CD4-positive, alpha-beta T cell treated with Interleukin-15 for 1 hour (primary cell): ENCODE data around the gene PHF21B.
"Not testable (repeated sequence)": the region's sequence is repeated elsewhere in the genome, so short reads cannot be mapped to it uniquely, and the experiment has no call there.

Experiments
- DNase-seq: peaks from one replicate; pipeline ENCODE4 v3.0.0-alpha.2; 2020

Gene PHF21B

DNA sequence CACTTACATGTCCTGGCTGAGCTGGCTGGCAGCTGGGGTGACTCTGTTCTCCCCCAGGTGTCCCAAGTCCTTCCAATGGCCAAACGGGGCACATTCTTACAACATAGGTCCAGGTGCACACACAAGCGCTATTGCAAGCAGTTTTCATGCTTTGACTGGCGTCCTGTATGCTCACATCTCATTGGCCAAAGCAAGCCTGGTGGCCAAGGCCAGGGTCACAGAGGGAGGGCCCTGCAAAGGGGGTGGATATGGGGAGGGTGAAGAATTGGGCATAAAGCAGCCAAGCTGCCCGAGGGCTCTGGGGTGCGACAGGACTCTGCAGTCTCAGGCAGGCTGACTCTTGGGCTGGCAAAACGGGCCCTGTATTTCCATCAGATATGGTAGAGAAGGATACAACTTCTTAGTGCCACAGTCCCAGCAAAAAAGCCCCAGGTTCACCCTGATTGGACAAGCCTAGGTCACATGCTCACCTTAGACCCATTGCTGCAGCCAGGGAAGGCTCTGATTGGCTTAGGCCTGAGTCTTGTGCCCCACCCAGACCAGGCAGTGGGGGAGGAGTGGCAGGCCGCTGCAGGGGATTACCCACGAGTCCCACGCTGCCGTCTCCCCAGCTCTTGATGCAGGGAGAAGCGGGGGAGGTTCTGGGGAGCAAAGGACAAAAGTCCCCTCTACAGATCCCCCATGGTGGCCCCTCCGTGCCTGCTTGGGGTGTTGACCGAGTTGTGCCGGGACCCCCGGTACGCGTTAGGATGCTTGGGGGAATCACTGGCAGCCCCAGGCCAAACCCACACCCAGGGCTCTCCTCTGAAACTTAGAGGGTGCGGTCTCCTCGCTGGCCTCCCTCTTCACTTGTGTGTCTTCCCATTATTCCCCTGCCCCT, 146.6 kb downstream of the PHF21B start:
- no peak for DNase-seq

DNA sequence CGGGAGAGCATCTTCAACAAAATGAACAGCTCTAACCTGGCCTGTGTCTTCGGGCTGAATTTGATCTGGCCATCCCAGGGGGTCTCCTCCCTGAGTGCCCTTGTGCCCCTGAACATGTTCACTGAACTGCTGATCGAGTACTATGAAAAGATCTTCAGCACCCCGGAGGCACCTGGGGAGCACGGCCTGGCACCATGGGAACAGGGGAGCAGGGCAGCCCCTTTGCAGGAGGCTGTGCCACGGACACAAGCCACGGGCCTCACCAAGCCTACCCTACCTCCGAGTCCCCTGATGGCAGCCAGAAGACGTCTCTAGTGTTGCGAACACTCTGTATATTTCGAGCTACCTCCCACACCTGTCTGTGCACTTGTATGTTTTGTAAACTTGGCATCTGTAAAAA, 147.5 kb downstream of the PHF21B start:
- no peak for DNase-seq

DNA sequence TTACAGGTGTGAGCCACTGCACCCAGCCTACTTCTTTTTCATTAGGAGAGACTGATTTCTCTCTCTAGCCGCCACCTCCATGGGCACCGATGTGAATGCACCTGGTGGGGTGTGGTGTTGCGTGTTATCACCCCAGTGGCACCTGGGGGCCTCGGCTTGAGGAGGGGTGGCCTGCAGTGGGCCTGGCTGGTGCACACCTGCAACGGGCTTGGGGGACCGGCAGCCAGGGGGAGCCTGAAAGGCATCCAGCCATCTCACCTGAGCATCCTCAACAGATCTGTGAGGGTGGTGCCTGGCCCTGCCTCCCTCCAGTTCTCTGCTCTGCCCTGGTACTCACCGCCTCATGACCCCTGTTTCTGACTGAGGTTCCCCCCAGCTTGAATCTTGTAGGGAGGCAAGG, 148.6 kb downstream of the PHF21B start:
- no peak for DNase-seq

DNA sequence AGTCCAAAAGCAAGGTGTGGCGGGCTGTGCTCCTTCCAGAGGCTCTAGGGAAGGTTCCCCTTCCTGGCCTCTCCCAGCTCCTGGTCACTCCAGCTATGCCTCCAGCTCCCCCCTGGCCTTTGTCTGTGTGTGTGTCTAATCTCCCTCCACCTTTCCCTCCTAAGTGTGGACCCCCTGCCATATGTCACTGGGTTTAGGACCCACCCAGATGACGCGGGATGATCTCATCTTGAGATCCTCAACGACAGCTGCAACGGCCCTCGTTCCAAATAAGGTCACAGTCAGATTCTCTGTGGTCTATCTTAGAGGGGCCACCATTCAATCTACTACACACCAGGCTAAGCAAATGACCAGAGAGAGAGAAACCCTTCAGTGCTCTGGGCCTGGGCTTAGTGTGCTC, 149.5 kb downstream of the PHF21B start:
- DNase-seq: no peak

DNA sequence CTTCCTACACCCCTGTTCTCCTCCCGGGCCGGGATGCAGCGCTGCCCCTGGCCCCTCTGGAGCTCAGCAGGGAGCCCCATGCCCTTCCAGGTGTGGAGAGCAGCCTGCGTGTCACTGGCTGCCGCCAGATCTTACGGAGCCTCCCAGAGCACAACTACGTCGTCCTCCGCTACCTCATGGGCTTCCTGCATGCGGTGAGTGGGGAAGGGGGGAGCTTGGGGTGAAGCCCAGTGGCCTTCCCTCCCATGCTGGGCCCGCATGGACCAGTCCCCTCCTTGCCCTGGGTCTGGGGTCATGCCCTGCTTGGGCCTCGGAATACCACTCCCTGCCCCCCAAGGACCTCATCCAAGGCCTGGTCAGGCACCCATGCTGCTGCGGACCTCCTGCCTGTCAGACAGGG, 150.2 kb downstream of the PHF21B start:
- no peak for DNase-seq

DNA sequence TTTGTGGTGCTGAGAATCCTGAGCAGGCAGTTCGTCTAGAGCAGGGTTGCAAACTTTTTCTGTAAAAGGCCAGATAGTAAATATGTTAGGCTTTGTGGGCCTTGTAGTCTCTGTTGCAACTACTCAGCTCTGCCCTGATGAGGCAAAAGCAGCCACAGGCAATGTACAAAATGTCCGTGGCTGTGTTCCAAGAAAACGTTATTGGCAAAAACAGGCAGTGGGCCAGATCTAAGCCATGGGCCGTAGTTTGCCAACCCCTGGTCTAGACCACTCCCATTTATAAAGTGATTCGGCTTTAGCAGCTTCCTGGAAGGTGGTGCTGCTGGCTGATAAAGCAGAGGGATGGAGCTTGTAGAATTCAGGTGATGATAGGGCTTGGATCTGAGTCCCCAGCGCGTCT, 151.0 kb downstream of the PHF21B start:
- not testable (repeated sequence) for DNase-seq

DNA sequence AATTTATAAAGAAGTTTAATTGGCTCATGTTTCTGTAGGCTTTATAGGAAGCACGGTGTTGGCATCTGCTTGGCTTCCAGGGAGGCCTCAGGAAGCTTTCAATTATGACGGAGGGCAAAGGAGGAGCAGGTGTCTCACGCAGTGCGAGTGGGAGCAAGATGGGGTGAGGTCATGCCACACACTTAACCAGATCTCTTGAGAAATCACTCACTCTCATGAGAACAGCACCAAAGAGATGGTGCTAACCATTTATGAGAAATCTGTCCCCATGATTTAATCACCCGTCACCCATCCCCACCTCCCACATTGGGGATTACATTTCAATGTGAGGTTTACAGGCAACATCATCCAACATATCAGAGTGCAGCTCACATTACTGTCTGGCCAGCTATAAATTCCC, 153.9 kb downstream of the PHF21B start:
- no peak for DNase-seq

DNA sequence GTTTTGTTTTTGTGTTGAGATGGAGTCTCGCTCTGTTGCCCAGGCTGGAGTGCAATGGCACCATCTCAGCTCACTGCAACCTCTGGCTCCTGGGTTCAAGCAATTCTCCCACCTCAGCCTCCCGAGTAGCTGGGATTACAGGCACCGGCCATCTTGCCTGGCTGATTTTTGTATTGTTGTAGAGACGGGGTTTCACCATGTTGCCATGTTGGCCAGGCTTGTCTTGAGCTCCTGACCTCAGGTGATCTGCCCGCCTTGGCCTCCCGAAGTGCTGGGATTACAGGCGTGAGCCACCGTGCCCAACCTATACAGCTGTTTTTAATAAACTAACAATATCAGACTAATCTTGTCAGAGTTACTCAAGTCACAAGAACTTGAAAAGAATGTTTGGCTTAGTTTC, 155.2 kb downstream of the PHF21B start:
- not testable (repeated sequence) for DNase-seq

DNA sequence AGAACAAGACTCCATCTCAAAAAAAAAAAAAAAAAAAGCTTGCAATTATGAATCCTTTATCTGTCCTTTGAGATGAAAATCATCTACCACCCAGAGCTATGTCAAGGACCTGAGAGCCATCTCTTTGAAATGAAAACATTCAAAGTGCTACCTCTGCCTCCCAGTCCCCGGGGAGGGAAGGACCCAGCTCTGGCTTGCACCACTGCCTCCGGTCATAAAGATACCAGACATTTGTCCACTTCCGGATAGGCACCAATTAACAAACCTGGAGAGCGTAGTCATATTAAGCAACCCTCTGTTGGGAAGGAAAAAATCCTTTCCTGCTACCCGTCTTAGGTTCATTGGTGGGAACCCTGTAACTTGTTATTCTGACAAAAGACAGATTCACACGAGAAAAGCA, 158.9 kb downstream of the PHF21B start:
- no peak for DNase-seq

DNA sequence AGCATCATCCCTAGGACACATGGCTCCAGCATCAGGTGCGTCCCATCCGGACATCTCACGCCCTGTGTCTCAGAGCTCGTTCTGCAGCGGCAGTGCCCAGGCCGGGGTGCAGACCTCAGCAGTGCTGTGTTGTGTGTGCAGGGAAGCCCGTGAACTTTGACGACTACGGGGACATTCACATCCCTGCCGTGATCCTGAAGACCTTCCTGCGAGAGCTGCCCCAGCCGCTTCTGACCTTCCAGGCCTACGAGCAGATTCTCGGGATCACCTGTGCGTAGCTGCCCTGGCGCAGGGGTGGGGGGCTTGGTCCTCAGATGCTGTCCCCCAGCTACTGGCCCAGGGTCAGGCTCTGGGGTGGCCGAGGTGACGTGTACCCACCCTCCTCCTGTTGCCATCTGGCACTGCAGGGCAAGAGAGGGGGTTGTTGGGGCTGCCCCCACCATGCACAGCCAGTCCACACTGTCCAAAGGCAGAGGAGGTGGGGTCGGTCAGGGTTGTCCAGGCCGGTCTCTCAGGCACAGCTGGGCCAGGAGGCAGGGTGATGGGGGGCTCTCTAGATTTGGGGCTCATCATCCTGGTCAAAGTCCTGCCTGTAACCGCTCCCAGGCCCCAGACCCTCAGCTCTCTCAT, 160.9 kb downstream of the PHF21B start:
- no peak for DNase-seq

DNA sequence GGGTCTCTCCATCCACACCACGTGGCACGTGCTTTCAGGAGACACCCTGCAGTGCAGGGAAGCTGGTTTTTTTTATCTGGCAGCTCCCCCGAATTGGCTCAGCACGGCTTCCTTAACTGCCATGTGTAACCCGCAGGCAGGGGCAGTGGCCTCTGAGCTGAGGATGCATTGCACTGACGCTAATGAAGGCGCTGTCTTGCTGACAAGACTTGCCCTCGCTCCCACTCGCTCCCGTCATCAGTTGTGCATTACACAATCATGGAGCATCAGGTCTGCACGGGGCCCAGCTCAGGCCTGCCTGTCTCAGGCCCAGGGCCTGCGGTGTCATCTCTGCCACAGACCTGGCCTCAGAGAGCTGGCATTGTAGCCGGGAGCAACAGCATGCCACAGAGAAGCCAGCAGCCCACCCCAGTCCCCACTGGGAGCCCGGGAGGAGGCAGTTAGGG, 161.5 kb downstream of the PHF21B start:
- no peak for DNase-seq

DNA sequence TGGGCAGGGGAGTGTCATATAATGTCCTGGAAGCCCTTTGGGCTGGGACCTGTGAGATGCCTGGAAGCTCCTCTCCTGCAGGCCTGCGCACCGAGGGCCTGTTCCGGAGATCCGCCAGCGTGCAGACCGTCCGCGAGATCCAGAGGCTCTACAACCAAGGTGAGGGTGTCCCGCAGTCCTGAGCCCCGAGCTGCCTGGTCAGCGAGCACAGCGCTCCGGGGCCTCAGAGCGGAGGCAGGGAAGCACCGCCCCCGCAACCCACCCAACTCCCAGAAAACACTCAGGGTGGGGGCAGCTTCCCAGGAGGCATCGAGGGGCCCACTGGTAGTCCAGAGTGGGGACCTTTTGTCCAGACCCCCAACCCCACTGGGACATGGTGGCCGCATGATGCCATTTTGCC, 161.9 kb downstream of the PHF21B start:
- no peak for DNase-seq

DNA sequence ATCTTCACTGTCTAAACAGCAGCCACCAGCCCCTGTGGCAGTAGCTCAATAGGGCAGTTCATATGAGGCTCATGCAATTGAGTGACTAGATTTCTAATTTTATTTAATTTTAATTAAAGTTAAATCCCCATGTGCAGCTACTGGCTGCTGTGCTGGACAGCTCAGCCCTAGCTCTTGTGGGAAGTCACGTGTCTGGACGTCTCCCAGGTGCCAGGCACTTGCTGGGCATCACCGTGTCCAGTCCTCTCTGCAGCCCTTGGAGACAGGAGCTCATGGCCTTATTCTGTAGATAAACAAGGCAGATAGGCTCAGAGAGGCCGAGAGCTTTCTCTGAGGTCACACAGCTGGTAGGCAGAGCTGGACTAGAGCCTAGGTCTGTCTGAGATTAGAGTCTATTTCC, 162.4 kb downstream of the PHF21B start:
- no peak for DNase-seq

DNA sequence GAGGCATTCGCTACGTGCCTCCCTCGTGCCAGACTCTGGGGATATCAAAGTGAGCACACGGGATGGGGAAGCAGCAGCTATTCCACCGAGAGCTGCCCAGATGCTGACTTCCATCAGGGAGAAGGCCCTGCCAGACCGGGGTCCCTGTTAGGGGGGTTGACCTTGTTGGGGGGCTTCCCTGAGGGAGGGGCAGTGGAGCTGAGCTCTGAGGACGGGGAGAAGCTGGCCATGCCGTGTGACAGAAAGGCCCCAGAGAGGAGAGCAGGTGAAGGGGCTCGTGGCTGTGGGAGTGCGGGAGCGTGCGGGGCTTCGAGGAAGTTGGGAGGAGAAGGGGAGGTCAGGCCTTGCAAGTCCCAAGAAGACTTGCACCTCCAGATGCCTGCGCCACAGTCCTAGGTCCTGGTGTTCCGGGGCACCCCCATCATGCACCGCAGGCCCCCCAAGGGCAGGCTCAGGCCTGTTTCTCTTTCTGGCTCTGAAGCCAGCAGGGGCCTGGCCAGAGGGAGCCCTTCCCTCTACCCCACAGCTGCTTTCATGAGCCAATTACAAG, 163.0 kb downstream of the PHF21B start:
- DNase-seq: no peak

DNA sequence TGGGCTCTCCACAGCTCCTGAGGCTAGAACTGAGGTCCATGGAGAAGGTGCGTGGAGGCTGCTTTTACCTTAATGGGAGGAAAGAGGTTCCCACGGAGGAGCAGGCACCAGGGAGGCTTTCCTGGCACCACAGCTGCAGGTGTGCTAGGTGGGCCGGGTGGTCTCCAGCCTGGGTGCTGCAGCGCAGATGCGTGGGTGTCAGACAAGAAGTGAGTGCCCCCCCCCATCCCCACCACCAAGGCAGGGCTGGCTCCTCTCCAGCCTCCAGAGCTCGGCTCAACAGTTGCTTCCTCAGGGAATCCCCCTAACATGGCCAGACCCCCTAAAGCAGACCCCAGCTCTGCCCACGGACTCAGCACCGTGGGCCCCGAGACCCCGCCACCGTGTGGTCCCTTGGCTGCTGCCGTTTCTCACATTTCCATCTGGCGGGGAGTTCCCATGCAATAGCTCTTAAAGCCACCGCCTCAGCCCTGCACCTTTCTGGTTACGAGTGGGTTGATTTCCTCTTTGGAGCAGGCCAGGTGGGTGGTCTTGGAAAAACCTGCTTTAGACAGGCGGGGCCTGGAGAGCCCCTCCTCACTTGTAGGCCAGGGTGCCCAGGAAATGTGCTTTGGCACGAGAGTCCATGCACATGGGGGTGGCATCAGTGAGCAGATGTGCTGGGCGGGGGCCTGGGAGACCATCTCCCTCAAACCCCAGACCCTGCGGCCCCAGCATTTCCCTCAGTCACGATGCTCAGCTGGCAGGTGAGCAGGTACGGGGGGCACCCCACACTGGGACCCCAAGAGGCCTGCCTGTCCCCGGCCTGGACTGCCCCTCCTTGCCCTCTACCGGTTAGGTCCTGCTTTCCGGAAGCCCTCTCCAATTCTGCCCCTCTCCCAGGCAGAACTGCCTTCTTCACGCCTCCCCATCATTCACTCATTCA, 163.7 kb downstream of the PHF21B start:
- DNase-seq: no peak

DNA sequence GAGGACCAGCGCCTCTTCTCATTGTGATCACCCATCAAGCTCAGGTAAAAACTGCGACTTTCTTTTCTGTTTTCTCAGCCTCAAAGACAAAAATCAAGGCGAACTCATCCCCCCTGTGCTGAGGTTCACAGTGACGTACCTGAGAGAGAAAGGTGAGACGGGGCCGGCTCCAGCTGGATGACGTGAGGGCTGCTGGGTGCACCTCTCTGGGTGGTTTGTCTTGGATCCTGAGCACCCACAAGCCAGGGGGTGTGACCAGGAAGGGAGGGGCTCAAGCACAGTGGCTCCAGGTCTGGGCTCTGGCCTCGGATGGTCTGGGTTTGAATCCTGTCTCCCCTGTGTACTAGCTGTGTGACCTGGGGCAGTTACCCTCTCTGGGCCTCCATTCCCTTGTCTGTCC, 164.6 kb downstream of the PHF21B start:
- no peak for DNase-seq

DNA sequence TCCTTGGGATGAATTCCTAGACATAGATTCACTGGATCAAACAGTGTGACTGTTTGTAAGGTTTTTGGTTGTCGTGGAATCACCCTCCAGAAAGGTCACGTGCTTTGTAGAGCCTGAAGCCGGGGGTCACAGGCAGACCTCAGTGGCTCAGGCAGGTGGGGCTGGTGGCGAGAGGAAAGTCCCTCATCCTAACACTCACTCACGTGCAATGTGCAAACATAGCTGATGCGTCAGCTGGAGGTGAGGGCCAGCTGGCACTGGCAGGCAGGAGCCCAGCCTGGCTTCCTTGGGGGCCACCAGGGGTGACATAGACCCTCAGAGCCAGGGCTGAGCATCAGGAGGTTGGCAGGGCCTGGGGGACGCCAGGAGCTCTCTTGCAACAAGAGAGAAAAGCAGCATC, 167.4 kb downstream of the PHF21B start:
- DNase-seq: no peak

DNA sequence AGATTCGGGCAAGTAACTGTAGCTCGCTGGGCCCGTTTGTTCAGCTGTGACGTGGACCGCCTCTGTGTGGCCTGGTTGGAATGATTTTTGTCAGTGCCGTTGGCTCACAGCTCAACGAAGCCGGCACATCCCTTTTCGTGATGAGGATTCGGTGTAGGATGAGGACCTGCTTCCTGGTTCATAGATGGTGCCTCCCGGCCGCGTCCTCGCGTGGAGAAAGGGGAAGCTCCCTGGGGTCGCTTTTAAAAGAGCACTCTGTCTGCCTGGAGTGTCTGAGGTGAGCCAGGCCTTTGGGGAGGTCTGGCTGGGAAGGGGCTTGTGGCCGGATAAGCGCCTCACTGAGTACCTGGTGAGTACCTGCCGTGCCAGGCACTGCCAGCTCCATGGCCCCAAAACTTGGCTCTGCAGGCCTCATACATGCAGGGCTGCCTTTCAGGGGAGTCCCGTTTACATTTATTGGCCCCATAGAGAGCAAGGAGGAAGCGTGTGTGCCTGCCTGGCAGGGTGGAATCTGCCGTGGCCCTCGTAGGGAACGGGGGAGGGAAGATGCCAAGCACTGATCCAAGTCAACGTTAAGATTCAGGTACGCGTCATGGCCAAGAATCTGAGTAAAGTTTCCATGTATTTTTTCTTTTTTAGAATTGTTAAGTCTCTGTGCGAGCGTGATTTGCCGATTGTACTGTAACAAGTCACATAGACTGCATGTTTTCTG, 169.0 kb downstream of the PHF21B start:
- DNase-seq: no peak

DNA sequence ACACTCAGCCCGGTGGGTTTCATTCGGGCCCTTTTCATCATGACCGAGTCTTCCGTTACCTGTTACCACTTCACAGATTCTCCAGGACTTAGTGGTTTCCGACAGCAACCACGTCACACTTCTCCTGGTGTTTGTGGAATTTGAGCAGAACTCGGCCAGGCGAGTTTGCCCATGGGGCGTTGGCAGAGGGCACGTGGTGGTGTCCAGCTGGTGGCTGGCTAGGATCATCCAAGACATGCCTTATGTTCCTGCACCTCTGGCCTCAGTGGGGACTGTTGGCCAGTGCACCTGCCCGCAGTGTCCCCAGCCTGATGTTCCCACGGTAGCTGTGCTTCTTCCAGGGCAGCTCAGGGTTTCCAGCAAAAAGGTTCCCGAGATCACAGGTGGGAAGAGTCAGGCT, 170.1 kb downstream of the PHF21B start:
- DNase-seq: no peak

DNA sequence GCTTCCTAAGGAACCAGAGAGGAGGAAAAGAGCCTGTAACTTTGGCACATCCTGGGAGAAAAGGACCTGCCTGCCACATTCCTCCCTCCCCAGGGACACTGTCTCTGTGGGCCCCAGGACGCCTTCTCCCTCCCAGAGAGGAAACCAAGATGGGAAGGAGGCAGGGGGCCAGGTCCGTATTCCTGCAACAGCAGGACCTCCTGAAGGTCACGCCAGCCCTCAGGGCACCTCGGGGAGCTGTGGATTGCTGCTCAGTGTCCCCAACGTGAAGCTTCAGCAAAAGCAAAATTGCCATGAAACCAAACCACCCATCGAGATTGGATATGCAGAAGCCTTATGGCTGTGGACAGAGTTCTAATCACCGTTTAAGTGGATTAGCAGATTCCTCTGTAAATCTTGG, 170.7 kb downstream of the PHF21B start:
- no peak for DNase-seq

DNA sequence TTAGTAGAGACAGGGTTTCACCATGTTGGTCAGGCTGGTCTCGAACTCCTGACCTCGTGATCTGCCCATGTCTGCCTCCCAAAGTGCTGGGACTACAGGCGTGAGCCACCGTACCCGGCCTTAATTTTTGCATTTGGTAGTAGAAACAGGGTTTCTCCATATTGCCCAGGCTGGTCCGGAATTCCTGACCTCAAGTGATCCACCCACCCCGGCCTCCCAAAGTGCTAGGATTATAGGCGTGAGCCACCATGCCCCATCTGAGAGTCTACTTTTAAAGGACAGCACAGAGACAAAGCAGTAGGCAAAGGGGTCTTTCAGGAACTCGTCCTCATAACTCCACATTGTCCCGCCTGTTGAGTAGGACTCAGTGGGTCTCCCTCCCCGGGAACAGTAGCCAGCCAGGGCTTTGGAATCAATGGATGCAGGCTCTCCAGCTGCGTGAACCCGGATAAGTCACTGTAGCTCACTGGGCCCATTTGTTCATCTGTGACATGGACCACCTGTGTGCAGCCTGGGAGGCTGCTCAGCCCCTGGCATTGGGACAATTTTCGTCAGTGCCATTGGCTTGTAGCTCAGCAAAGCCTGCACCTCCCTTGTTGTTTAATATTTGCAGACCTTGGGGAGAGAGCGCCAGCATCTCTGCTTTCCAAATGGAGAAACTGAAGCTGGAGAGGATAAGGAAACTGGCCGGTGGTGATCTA, 171.3 kb downstream of the PHF21B start:
- no peak for DNase-seq

DNA sequence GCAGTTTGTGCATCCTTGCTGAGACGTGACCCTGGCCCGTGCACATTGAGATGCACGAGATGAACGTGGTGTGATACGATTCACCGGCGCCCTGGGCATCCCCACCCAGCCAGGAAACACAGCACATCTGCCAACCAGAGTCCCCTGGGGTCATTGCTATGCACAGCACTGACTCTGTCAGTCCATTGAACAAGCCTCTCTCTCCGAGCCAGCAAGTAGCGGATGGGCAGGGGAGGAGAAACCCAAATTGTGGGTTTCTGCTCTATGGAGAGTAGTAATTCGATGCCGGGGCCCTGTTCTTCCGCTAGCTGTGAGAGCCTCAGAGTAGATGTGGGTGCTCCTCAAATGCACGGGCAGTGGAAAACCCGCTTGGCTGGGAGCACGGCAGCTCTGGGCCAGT, 172.3 kb downstream of the PHF21B start:
- no peak for DNase-seq
